Astrocyte (in vitro differentiated cells and primary cell): ENCODE data around the gene NUTF2.

Experiments
- EZH2 ChIP-seq: IDR thresholded peaks from 2 replicates; pipeline ENCODE4 v1.6.1; 2012; ENCODE audit warnings: mild to moderate bottlenecking, low read length, inconsistent platforms; ENCODE audit not compliant: insufficient read depth
- TF ChIP-seq, protein P1 (sequence below): IDR thresholded peaks from 2 replicates; pipeline ENCODE4 v1.5.1; 2011; ENCODE audit warnings: low read depth, mild to moderate bottlenecking, inconsistent platforms, low read length, moderate library complexity; ENCODE audit not compliant: insufficient read depth

GRCh38 chr16:67880584-67880983, 33.9 kb downstream of the NUTF2 start:
- TF ChIP-seq, protein P1, sequence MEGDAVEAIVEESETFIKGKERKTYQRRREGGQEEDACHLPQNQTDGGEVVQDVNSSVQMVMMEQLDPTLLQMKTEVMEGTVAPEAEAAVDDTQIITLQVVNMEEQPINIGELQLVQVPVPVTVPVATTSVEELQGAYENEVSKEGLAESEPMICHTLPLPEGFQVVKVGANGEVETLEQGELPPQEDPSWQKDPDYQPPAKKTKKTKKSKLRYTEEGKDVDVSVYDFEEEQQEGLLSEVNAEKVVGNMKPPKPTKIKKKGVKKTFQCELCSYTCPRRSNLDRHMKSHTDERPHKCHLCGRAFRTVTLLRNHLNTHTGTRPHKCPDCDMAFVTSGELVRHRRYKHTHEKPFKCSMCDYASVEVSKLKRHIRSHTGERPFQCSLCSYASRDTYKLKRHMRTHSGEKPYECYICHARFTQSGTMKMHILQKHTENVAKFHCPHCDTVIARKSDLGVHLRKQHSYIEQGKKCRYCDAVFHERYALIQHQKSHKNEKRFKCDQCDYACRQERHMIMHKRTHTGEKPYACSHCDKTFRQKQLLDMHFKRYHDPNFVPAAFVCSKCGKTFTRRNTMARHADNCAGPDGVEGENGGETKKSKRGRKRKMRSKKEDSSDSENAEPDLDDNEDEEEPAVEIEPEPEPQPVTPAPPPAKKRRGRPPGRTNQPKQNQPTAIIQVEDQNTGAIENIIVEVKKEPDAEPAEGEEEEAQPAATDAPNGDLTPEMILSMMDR = no peak
- no peak for TF ChIP-seq EZH2
